GM18868 (cell line): ENCODE data around the gene FLT3LG.
"Not testable (repeated sequence)": the region's sequence is repeated elsewhere in the genome, so short reads cannot be mapped to it uniquely, and the experiment has no call there.

ENCODE experiments used
- ATAC-seq: cut with Tn5 transposase; IDR thresholded peaks from one replicate; pipeline ENCODE4 v1.9.1; 2021; ENCODE audit warnings: mild to moderate bottlenecking, moderate library complexity; ENCODE audit not compliant: unreplicated experiment

The FLT3LG gene

GRCh38 chr19:49461130-49461529 is 12.9 kb upstream of the FLT3LG start:
- ATAC-seq, result not testable (repeated sequence)

- ATAC-seq, result no peak
Observed at GRCh38 chr19:49461656-49462055, 12.4 kb upstream of the FLT3LG start.

DNA sequence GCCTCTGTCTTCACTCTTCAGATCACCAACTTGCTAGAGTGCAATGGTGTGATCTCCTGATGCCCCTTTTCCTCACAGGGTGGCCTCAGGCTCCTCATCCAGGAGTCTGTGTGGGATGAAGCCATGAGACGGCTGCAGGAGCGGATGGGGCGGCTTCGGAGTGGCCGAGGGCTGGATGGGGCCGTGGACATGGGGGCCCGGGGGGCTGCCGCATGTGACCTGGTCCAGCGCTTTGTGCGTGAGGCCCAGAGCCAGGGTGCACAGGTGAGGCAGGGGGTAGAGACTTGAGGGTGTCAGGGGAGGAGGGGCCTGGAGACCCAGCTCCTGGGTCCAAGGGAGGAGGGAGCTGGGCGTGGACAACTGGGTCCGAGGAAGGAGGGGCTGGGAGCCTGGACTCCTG is 11.5 kb upstream of the FLT3LG start:
- no peak for ATAC-seq

GRCh38 chr19:49463960-49464740 is 9.9 kb upstream of the FLT3LG start:
- ATAC-seq, result no peak

GRCh38 chr19:49465371-49465770 is 8.6 kb upstream of the FLT3LG start:
- no peak for ATAC-seq

DNA sequence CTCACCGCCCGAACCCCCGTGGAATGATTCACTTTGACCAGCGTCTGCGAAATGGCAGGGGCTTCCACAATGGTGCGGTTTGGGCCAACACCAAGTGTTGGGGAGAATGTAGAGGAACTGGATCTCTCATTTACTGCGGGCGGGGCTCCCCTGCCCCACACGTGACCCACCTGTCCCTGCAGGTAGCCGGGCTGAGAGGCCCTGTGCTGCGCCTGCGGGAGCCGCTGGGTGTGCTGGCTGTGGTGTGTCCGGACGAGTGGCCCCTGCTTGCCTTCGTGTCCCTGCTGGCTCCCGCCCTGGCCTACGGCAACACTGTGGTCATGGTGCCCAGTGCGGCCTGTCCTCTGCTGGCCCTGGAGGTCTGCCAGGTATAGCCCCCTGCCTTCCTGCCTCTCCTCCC is 5.8 kb upstream of the FLT3LG start:
- no peak for ATAC-seq

- peak; percentile 57 for ATAC-seq
Observed at GRCh38 chr19:49468746-49469447, 5.1 kb upstream of the FLT3LG start.

DNA sequence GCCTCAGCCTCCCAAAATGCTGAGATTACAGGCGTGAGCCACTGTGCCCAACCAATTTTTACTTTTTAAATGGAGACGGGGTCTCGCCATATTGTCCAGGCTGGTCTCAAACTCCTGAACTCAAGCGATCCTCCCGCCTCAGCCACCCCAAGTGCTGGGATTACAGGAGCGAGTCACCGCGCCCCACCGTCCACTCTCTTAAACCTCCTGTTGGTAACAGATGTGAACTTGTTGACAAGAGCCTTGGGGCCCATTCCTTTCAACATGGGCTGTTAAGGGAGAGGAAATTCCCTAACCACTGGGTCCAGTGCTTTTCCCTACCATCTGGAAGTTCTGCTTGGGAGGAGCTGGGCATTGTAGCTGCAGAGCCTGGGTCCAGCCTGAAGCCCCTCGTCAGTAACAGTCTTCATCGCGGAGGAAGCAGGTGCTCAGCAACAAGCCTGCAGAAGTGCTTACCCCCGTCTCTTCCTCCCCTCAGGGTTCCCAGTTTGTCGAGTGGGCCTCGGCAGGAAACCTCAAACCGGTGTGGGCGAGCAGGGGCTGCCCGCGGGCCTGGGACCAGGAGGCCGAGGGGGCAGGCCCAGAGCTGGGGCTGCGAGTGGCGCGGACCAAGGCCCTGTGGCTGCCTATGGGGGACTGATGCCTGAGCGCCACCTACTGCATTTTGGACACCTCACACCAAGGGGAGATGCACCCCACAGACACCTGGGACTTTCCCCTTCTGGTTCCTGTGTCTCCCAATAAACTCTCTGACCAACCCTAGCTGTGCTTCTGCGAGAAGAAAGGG is 4.0 kb upstream of the FLT3LG start:
- ATAC-seq, result peak; percentile 48

- ATAC-seq, result no peak
Observed at GRCh38 chr19:49470615-49470978, 3.4 kb upstream of the FLT3LG start.

- no peak for ATAC-seq
Observed at GRCh38 chr19:49472936-49473335, 1.1 kb upstream of the FLT3LG start.

GRCh38 chr19:49473501-49473867 is 531 bp upstream of the FLT3LG start:
- ATAC-seq, result not testable (repeated sequence)

GRCh38 chr19:49474542-49474924 is 518 bp downstream of the FLT3LG start:
- no peak for ATAC-seq

- no peak for ATAC-seq
Observed at GRCh38 chr19:49475191-49475917, 1.3 kb downstream of the FLT3LG start.

- no peak for ATAC-seq
Observed at GRCh38 chr19:49475995-49476880, 2.2 kb downstream of the FLT3LG start.

DNA sequence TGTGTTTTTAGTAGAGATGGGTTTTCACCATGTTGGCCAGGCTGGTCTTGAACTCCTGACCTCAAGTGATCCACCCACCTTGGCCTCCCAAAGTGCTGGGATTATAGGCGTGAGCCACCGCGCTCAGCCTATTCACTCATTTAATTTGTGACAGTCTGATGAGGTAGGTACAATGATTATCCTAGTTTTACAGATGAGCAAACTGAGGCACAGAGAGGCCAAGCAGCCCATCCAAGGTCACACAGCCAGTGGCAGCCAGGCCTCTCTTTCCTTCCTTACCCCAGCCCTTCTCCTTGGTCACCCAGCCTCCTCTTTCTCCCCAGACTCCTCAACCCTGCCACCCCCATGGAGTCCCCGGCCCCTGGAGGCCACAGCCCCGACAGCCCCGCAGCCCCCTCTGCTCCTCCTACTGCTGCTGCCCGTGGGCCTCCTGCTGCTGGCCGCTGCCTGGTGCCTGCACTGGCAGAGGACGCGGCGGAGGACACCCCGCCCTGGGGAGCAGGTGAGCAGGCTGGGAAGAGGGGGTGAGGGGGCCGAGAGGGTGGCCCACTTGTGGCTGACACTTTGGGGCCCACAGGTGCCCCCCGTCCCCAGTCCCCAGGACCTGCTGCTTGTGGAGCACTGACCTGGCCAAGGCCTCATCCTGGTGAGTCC is 6.1 kb downstream of the FLT3LG start:
- ATAC-seq, result no peak

GRCh38 chr19:49481020-49481683 is 7.1 kb downstream of the FLT3LG start:
- no peak for ATAC-seq

DNA sequence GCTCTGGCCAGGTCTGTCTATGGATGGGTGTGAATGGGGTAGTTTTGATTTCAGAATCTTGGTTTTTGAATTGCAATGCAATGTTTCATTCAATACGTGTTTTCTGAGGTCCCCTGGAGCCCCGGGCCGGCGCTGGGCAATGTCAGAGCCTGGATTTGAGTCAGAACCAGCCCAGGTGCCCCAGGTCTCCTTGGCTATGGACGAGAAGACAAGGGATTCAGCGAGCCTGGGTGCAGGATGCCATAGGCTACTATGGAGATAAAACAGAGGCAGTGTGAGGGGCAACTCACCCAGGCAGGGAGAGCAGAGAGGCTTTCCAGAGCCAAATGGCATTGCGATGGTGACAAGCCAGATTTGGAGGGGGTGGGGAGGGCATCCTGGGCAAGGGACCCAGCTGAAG is 12.2 kb downstream of the FLT3LG start:
- no peak for ATAC-seq

- no peak for ATAC-seq
Observed at GRCh38 chr19:49486710-49487276, 12.8 kb downstream of the FLT3LG start.
